ENCODE measurements around the gene CLIC4.
"Not testable (repeated sequence)": the region's sequence is repeated elsewhere in the genome, so short reads cannot be mapped to it uniquely, and the experiment has no call there.

CLIC4 gene

DNA sequence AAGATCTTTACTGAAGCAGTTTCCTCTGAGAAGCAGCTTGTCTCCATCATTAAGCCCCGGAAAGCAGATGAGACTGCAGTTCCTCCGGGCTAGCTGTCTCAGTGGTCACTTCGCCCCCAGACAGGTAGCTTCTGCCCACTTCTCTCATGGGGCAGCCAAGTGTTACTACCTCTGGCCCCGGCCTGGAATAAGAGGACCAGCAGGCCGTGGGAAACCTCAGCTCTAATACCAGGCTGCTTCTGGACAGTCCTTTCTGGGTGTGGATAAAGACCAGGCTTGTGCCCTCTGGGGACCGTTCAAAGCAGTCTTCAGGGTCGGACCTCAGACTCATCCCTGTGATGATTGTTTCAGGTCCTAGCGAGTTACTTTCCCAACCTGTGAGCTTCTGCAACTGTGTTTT, 130.0 kb downstream of the CLIC4 start:
- DNase-seq (ENCODE audit: low read depth, low spot score): no peak

DNA sequence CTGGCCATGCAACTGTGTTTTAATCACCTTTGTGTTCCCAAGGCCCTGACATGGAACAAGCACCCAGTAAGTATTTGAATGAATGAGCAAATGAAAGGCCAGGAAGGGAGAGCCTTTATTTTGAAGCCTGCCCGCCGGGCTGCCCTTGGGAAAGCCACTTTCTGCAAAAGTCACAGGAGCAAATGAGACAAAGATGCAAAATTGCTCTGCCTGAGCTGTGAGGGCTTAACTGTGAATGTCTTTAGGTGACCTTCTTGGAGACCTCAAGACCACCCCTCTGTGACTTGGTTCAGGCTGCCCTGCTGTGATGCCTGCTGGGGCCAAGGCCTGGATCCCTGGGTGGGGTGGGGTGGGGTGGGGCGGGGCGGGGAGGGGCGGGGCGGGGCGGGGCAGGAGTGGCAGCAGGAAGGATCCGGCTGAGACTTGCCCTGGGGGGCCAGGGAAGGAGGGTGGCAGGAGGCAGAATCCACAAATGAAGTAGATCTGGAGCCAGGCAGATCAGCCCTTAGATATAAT, 130.8 kb downstream of the CLIC4 start:
- no peak for DNase-seq (ENCODE audit: low read depth, low spot score)

DNA sequence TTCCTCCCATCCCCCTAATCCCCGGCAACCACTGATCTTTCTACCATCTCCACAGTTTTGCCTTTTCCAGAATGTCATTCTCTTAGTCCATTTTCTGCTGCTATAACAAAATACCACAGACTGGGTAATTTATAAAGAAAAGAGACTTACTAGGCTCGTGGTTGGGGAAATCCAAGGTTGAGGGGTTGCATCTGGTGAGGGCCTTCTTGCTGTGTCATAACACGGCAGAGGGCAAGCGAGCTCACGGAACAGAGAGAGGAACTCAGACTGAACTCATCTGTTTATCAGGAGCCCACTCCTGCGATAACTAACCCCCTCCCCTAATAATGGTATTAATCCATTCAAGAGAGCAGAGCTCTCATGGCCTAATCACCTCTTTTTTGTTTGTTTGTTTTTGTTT, 132.8 kb downstream of the CLIC4 start:
- no peak for DNase-seq (ENCODE audit: low read depth, low spot score)

DNA sequence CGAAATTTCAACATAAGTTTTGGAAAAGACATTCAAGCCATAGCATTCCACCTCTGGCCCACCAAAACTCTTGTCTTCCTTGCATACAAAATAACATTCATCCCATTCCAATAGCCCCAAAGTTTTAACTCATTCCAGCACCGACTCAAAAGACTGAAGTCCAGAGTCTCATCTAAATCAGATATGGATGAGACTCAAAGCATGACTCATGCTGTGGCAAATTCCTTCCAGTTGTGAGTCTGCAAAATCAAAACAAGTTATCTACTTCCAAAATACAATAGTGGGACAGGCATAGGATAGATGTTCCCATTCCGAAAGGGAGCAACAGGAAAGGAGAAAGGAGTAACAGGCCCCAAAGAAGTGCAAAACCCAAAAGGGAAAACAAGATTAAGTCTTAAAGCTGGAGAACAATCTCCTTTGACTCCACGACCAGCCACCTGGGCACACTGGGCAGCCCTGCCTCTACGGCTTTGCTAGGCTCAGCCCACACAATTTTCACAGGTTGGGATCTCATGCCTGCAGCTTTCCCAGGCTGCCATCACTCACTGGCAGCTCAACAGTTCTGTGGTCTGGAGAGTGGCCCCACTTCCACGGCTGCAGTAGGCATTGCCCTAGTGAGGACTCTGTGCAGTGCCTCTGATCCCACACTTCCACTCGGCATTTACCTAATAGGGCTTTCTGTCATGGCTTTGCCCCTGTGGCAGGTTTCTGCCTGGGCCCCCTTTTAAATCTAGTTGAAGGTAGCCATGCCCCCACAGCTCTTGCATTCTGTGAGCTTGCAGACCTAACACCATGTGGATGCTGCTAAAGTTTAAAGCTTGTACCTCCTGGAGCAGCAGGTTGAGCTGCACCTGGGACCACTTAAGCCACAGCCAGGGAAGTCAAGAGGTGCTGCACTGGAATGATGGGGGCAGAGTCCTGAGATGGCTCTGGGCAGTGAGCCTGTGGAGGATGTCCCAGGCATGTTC, 133.8 kb downstream of the CLIC4 start:
- no peak for DNase-seq (ENCODE audit: low read depth, low spot score)

DNA sequence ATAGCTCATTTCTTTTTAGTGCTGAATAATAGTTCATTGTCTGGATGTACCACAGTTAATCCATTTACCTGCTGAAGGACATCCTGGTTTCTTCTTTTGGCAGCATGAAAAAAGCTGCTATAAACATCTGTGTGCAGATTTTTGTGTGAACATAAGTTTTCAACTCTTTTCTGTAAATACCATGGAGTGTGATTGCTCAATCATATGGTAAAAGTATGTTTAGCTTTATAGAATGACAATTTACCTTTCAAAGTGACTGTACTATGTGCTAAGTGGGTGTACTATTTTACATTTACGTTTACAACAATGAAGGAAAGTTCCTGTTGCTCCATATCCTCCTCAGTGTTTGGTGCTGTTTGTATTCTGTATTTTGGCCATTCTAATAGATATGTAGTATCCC, 135.8 kb downstream of the CLIC4 start:
- no peak for DNase-seq (ENCODE audit: low read depth, low spot score)

DNA sequence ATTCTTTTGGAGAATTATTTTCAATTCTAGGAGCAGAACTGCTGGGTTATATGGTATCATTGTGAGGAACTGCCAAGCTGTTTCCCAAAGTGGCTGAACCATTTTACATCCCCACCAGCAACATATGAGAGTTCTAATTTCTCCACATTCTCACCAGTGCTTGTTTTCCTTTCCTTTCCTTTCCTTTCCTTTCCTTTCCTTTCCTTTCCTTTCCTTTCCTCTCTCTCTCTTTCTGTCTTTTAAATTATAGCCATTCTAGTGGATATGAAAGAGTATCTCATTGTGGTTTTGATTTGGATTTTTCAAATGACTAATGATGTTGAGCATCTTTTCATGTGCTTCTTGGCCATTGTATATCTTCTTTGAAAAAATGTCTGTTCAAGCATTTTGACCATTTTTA, 139.5 kb downstream of the CLIC4 start:
- no peak for DNase-seq (ENCODE audit: low read depth, low spot score)

DNA sequence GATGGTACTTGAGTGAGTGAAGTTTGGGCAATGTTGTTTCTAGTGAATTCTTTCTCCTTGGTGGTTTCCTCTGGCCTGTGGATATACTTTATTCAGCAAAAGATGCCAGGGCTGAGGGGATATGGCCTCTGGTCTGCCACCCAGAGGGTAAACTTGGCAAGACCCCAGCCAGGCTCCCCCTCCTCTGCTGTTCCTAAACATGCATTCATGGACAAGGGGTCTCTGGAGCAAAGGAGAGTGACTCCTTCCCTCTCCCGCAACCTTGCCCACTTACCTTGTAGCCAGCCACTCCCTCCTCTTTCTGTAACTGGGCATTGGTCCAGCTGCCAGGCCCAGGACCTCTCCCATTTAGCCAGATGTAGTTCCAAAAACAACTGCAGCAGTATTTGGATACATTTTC, 141.0 kb downstream of the CLIC4 start:
- no peak for DNase-seq (ENCODE audit: low read depth, low spot score)

DNA sequence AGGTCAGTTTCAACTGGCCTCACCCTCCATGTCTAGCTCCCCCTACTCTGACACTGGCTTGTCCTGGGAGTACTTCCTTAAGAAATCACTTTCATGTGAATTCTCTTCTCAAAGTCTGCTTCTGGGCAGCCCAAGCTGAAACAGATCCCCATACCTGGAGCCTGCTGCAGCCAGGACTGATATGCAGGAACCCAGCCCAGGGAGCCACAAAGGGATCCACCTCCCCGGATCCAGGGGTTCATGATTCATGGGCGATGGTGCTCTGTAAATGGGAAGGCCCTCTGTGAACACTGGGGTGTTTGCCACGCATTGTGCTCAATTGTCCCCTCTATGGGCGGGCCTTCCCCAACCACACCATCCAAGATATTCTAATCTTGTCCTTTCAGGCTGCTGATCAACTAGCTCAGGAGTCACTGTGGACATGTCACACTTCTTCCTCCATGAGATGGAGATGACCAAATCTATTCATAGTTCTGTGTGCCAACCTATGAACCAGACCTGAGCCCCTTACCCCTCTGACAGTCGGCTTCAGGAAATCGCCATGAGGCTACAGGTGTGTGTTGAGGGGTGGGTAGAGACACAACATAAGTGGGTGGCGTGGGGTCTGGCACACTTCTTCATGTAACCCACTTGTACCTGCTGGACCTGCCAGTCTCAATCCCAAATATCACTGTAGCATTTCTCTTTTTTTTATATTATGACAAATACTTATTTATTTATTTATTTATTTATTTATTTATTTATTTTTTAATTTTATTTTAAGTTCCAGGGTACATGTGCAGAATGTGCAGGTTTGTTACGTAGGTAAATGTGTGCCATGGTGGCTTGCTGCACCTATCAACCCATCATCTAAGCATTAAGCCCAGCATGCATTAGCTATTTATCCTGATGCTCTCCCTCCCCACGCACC, 143.1 kb downstream of the CLIC4 start:
- no peak for DNase-seq (ENCODE audit: low read depth, low spot score)

DNA sequence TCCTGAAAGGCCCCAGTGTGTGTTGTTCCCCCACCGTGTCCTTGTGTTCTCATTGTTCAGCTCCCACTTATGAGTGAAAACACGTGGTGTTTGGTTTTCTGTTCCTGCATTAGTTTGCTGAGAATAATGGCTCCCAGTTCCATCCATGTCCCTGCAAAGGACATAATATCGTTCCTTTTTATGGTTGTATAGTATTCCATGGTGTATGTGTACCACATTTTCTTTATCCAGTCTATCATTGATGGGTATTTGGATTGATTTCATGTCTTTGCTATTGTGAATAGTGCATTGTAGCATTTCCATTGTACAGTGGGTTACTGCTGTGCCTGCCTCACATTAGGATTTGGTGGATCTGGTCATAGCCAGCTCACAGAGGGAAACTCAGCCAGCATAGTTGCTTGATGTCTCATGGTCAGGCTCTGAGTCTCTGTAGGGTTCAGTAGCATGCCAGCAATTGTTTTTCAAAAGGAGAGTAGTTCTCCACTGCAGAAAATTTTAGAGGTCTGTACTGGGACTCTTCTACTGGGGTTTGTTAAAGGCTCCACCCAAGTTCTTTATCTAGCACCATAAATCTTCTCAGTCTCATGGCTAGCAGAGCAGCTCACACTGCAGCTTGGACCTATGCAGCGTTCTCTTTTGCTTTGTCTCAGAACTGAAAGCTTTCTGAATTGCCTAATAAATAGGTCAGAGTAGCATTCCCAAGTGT, 143.9 kb downstream of the CLIC4 start:
- no peak for DNase-seq (ENCODE audit: low read depth, low spot score)

DNA sequence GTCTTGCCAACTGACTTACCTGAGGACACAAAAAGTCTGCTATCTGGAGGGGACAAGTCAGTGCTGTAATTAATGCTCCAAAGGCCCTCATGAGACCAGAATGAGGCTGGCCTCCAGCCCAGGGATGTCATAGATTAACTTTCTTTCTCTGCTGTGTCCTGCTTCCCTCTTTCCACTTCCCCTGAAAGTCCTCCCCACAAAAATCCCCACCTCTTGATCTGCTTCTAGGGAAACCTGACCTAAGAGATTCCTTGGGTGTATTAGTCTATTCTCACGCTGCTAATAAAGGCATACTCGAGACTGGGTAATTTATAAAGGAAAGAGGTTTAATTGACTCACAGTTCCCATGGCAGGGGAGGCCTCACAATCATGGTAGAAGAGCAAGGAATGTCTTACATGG, 145.6 kb downstream of the CLIC4 start:
- no peak for DNase-seq (ENCODE audit: low read depth, low spot score)

DNA sequence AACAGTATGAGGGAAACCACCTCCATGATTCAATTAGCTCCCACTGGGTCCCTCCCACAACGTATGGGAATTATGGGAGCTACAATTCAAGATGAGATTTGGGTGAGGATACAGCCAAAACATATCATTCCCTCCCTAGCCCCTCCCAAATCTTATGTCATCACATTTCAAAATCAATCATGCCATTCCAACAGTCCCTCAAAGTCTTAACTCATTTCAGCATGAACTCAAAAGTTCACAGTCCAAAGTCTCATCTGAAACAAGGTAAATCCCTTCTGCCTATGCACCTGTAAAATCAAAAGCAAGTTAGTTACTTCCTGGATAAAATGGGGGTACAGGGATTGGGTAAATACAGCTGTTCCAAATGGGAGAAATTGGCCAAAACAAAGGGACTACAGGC, 146.1 kb downstream of the CLIC4 start:
- DNase-seq (ENCODE audit: low read depth, low spot score): not testable (repeated sequence)

DNA sequence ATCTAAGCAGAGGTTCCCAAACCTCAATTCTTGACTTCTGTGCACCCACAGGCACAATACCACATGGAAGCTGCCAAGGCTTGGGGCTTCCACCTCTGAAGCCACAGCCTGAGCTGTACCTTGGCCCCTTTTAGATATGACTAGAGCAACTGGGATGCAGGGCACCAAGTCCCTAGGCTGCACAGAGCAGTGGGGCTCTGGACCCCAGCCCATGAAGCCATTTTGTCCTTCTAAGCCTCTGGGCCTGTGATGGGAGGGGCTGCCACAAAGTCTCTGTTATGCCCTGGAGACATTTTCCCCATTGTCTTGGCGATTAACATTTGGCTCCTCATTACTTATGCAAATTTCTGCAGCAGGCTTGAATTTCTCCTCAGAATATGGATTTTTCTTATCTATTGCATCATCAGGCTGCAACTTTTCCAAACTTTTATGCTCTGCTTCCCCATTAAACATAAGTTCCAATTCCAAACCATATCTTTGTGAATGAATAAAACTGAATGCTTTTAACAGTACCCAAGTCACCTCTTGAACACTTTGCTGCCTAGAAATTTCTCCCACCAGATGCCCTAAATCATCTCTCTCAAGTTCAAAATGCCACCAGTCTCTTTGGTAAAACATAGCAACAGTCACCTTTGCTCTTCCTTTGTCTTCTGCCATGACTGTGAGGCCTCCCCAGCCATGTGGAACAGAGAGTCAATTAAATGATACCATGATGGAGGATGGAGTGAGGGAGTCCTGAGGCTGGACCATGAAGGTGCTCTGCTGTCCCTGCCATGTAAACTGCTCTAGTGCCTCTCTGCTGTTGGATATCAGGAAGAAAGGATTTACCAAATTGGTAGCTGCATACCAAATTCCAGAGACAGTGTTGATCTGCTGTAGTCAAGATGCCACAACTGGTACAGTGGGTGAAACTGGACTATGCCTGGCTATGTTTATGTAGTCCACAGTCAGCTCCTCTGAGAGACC, 147.2 kb downstream of the CLIC4 start:
- no peak for DNase-seq (ENCODE audit: low read depth, low spot score)

DNA sequence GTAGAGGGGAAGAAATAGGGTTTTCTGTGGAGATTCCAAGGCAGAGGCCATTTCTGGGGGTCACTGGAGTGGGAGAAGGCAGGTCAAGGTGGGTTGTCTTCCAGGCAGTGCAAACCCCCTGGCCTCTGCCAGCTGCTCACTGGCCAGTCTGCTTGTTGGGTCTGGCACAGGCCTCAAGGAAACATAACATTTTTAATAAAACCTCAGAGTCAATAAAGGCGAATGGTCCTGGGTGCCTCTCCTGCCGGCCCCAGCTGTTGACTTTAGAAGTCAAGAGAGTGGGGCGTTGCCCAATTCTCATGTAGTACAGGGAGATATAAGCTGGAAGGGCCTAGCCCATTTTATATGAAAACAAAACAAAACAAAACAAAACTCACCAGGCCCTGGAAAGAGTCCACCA, 148.2 kb downstream of the CLIC4 start:
- DNase-seq (ENCODE audit: low read depth, low spot score): no peak

Measured in iPS DF 19.7 (cell line).